ENCODE data around the gene LONRF2.

Gene LONRF2

GRCh38 chr2:100230754-100231153, 91.5 kb downstream of the LONRF2 start:
- DNase-seq: no peak

GRCh38 chr2:100228967-100229366, 93.3 kb downstream of the LONRF2 start:
- no peak for DNase-seq

- no peak for DNase-seq
Measured at GRCh38 chr2:100228415-100228814, 93.9 kb downstream of the LONRF2 start.

- DNase-seq: no peak
Measured at GRCh38 chr2:100224988-100225710, 97.2 kb downstream of the LONRF2 start.

GRCh38 chr2:100223502-100223901, 98.8 kb downstream of the LONRF2 start:
- no peak for DNase-seq

Data from NCI-H1417 treated with DMSO at 0.1 percent for 48 hours (cell line).